HG03097 (cell line): ENCODE measurements around the gene PWWP2A.
A peak's percentile ranks its signal among the peaks of the same experiment; 100 is the strongest.

Experiments
- ATAC-seq: cut with Tn5 transposase; IDR thresholded peaks from one replicate; pipeline ENCODE4 v1.9.1; 2021; ENCODE audit not compliant: unreplicated experiment, low FRiP score

PWWP2A gene

DNA sequence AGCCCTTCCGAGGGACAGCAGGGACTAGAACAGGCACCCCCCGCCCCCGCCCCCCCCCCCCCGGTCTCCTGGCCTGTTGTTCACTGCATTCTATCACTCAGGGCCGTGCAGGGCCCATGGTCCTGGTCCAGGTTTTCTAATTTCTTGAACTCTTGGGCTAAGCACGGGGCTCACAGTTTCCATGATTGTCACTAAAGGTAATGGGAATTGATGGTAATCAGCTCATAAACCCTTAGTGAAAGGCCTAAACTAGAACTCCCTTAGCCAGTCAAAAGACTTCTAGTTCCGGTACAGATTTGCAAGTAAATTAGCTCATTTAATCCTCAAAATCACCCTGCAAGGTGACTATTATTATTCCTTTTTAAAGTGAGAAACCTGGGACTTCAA is 14.7 kb upstream of the PWWP2A start:
- no peak for ATAC-seq

DNA sequence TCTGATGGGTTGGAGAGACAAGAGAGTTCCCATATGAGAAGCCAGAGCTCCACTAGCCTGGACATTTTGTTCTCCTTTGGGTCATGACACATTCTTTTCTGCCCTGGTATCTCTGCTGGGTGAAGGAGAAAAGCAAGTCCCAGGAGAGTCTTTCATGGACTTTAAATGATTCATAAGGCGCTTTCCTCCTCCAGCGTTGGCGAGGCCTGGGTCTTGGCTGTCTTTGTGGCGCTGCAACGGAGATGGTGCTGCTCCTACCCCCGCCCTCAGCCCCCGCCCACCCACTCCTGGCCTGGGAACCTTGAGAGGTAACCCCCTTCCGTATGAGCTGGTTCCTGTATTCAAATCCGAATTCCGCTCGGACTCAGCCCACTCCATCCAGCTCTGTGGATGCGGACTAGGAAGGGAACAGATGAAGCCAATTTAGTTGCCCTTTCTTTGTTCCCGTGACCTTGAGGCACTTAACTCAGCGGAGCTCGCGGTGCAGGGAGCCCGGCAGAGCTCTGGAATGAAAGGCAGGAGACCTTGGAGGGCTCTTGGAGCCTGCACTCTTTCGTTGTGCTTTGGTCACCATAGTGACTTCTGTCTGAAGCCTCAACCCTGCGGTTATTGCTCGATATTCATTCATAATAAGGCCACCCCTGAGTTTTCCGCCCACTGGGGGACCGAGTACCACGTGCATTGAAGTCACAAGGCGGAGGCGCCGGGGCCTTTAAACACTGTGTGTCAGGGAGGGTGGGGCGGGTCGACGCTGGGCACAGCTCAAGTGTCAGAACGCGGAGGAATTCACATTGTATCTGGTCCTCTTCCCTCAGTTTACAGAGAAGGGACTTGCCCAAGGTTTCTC is 14.0 kb upstream of the PWWP2A start:
- ATAC-seq: no peak

DNA sequence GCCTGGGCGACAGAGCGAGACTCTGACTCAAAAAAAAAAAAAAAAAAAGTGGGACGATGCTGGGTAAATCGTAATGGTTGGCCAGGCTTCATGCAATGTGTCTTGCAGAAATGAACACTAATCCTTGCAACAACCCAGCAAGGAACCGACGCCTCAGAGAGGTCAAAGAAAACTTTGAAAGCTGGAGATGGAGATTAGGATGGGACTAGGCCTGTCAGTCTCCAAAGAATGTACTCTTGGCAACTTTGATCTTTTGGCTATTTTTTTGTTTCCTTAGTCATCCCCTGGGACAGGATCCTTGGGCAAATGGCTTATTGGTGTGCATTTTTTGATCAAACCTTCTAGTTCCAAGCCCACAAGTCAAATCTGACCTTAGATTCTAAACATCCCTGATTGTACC is 10.6 kb upstream of the PWWP2A start:
- ATAC-seq: no peak

DNA sequence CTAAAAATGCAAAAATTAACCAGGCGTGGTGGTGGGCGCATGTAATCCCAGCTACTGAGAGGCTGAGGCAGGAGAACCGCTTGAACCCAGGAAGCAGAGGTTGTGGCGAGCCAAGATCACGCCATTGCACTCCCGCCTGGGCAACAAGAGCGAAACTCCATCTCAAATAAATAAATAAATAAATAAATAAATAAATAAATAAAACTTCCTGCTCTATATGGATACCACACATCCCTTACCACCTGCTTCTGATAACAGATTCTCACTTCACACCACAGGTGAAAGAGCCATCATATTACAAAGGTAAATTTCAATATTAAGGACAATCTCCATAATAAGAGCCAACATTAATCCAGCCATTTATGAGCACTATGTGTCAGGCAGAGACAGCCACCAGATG is 9.4 kb upstream of the PWWP2A start:
- no peak for ATAC-seq

DNA sequence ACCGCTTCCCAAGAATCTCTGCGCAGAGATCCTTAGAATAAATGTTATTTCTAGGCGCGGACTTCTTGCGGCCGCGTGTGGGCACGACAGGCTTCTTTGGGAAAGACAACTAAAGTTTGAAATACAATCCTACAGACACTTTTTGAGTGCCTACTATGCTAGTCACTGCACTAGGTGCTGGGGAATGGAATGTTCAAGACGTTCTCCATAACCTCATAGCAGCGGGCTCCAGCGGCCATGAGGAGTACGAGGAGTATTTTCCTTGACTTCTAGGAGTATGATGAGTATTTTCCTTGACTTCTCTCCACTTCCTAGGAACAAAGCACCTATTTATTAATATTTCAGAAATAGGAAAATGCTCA is 636 bp upstream of the PWWP2A start:
- ATAC-seq: no peak

DNA sequence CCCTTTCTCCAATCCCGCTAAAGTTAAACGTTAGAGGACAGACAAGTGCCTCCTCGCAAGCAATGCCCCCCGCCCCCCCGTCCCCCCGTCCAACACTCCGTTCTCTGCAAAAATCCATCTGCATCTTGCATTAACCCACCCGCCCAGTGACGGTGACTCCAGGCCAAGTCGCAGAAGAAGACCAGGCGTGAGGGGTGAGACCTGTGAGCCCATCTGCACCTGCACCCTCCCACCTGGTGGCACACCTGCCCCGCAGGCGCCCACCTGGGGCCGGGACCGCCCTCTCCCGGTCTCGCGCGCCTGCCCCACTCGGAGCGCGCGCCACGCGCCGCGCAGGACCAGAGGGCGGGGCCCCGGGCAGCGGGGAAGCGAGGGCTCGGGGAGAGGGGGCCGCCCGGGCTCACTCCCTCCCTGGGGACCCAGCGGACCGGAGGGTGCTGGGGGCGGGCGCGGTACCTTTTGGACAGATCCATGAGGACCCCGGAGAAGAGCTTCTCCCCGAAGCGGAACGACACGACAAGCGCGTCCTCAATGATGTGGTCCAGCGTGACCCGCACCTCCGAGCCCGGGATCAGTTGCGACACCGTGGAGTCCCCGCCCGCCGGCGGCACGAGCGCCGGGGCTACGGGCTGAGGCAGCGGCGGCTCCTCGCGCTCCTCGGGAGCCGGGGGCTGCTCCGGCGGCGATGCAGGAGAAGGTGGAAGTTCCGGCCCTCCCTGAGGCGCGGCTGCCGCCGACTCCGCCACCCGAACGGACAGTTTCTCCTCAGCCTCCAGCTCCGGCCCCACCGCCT is 705 bp downstream of the PWWP2A start:
- peak; percentile 15 for ATAC-seq

DNA sequence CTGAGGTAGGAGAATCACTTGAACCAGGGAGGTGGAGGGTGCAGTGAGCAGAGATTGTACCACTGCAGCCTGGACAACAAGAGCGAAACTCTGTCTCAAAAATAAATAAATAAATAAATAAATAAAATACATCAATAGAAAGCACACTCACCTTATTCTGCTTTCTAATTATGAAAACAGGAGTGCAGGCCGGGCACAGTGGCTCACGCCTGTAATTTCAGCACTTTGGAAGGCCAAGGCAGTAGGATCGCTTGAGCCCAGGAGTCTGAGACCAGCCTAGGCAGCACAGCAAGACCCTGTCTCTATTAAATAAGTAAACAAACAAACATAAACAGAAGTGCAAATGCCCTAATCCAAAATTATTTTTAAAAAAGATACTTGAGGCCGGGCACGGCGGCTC is 2.3 kb downstream of the PWWP2A start:
- ATAC-seq: no peak

DNA sequence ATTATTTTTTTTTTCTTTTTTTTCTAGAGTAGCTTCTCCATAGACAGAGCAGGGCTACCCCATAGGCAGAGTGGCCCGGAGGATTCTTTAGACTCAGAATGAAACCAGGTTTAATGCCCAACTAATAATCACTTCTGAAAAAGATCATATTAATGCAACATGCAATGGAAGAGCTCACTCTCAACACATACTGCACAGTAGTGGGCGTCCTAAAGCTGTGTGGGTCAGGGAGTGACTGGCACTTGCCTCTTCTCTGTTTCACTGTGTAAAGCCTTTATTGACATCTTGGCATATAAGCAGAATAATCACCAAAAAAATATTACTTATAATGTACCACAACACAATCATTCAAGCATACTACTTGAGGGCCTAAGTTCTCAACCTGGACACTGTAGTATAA is 11.1 kb downstream of the PWWP2A start:
- ATAC-seq: no peak

DNA sequence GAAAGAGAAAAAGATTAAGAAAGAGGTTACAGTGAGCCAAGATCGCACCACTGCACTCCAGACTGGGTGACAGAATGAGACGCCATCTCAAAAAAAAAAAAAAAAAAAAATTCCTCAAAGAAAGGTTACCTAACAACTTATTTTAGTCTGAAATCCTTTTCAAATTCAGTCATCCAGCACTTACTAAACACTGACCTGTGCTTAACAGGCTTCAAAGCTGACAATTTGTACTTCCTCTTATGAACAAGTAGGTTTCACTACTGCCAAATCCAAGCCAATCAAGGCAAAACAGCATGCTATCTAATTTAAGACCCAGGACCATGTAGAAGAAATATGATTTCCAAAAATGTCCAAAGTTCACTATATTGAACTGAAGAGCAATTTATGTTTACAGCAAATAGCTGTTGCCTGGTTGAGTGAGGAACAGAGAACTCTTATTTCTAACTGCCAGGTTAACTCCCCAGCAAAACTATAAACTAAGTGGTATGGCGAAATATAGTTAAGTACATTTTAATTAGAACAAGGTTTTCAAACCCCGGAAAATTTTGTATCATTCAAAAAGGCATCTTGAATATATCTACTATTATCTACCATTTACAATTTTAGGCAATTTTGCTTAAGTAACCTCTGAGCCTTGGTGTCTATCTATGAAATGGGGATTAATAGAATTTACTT is 13.4 kb downstream of the PWWP2A start:
- ATAC-seq: peak; percentile 72

DNA sequence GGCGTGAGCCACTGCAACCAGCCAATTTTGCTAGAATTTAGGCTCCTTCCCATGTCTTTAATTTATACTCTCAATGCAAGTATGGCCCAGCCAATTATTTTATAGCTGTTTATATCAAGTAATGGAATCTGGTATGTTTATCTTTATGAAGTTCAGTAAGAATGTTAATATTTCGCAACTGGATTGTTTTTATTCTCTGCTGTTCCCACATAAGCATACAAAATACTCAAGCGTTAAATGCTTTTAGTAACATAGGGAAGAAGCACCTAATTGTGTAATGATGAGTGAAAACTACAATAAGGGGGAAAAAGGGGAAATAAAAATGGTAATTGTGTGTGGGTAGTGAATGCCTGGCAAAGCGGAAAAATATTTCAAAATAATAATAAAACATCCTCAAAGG is 21.3 kb downstream of the PWWP2A start:
- ATAC-seq: no peak

DNA sequence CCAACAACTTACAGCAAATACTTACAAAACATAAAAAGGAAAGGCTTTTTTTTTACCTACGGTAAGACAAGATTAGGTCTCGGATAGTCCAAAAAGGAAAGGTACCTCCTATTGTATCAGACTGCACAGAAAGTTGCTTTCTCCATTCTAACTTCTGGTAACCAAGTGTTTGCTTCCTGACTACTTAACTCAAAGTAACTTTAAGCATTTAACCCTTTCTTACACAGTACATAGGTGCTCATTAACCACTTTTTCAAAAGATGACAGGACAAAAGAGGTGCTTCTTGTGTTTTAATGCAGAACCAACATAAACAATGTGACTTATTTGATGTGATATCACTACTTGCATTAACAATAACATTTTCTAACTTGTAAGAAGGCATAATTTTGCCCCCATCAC is 23.1 kb downstream of the PWWP2A start:
- ATAC-seq: no peak

DNA sequence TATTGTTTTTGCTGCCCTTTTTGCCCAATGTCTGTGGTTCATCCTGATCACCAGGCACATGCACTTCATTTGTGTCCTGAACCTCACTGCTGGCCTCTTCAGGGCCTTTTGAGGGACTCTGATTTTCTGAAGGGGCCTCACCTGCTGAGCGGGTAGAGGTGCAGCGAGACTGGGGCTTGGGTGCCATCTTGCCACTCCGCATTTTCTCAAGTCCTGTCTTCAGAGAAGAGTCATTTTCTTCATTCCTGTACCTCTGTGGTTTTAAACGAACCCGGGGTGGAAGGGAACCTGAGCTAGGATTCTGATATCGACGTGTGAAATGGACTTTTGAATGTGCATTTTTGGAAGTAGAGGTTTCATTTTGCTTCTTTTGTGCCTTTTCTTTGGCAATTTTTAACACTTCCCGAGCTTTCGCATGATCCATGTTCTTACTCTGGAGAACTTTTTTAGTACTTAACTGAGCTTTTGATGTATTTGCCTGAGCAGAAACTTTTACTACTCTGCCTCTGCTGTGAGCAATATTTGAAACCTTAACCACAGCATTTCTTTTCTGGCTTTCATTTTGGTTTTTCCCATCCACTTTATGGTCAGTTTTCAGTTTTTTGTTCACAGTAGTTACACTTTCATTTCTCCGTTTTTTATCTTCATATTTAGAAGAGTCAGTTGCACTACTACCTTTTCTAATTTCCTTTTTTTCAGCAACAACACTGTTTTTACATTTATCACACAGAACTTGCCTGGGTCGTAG is 26.1 kb downstream of the PWWP2A start:
- ATAC-seq: no peak

DNA sequence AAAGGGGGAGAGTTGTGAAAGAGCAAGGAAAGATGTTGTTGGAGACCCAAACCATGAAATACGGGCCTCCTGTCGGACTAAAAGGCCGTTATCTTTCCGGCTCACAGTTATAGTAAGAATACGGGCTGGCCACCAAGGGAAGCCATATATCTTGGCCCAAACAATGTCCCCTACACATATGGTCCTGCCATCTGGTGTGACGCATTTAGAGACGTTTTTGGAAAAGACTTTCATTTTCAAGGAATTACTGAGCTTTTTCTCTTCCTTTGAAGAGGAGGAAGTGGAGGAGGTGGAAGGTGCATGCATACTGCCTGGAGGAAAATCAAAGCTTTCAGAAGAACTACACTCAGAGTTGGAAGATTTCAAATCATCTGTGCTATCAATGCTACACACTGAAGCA is 26.7 kb downstream of the PWWP2A start:
- ATAC-seq: no peak

DNA sequence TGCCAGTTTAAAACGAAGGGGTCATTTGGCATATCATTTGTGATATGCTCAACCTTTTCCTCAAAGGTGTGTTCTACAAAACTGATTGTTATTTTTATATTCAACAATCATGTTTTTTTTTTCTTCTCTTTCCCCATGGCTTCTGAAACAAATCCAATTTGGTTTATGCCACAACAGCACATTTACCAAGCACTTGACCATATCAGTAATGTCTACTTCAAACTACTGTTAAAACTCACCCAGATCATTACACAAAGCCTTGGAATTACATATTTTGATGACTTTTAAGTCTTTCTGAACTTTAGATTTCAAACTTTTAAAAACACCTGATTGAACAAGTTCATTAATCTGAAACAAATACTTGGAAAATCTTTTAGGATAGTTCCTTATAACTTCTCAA is 29.2 kb downstream of the PWWP2A start:
- no peak for ATAC-seq

DNA sequence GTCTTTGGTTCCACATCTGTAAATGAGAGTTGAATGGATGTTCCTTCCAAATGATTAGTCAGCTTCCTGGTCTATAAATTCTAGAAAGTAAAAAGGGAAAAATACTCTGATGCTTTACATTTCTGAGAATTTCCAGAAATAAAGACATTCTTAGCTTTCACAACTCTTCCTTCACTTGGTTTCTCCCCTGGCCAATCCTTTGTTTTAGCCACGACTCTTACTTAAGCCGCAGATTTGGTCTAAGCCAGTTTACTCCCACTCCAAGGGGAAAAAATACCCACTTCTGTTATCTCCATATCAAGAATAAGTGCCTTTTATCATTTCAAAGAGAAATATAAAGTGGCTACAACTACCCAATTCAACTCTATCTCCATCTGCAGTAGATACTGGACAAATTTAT is 29.7 kb downstream of the PWWP2A start:
- ATAC-seq: no peak

DNA sequence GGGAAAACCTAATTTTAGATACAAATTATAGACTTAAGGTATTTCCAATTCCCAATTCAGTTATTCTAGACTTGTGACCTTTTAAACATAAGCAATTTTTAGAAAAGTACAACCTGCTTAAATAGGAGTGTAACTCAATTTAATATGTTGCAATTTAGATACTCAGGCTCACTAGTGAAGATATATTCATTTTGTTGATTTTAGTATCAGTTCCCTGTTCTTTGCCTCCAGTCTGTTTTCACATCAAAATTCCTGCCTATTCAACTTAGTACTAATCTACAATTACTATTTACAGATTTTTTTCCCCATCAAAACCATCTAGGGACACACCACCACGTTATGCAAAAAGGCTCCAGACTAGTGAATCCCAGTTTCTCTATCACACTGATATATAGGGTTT is 30.4 kb downstream of the PWWP2A start:
- no peak for ATAC-seq

DNA sequence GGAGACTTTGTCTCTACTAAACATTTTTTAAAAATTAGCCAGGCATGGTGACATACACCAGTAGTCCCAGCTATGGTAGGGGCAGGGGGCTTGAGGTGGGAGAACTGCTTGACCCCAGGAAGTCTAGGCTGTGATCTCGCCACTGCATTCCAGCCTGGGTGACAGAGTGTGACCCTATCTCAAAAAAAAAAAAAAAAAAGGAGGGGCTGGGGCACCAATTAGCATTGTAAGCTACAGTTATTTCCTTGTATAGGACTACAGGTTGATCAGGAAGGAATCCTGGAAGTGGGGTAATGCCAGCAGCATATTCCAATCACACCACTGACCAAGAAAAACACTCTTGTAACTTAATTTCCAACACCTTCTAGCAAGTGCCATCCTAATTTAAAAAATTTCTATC is 32.1 kb downstream of the PWWP2A start:
- no peak for ATAC-seq

DNA sequence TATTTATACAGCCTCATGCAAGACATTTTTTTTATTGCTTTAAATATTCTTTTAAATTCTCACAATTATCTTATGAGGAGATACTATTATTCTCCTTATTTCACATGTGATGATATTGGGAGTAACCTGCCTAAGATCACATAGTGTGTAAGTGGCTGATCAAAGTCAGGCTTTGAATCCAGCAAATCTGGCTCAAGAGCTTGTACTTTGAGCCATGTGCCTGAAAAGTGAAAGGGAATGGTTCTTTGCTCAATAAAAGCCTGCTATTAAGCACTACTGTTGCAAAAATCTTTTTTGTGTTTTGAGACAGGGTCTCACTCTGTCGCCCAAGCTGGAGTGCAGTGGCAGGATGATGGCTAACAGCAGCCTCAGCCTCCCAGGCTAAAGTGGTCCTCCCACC is 35.1 kb downstream of the PWWP2A start:
- no peak for ATAC-seq

DNA sequence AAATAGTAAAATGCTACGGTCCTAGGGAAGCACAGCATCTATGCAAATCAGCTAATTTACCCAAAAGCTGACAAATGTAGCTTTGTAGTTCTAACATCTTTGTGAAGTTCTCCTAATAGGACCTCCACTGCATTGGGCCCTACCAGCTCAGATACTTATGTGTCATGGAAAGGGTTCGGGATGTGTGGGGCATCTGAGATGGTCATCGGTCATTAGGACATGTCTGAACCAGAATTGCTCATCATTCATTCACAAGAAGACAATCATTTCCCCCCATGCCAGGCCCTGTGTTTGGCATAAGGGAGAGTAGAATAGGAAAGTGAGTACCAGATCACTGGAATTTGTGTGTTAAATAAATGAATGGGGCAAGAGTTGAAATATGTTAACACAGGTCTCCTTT is 35.7 kb downstream of the PWWP2A start:
- no peak for ATAC-seq

DNA sequence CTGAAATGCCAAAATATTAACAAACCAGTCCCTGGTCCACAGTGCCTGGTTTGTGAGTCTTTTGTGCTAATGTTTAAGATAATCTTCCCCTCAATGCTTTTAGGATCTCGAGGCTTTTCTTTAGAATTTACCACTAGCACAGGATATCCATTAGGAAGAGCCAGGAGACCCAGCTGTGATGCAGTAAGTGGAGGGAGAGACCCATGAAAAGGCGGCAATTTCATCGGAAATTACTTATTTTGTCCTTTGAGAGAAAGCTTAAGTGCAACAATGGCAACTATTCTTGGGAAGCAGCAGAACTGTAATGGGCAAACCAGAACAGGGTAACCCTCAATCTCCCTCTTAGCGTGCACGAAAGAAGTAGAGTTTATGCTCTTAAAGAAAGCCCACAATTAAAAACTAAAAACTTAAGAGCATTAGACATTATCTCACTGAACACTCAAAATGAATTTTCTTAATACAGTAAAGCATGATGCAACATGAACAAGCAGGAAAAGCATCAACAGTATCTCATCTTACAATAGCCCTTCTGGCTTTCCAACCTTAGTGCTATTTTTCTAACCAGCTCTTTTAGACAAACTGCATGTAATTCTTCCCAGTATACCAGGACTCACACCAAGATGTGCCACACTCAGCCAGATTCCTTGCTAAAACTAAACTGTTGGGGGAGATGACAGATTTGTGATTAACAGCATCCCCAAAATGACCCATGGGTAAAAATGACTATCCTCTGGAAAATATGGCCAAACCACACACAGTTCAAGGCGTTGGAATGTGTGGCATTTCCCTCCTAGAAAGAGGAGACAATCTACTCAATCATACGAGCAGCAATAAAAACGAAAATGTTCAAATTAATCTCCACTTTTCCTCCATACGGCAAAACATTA is 36.4 kb downstream of the PWWP2A start:
- ATAC-seq: no peak
